CD4-positive, alpha-beta T cell treated with Interleukin-15 for 4 hours (primary cell): Measurements from ENCODE around the gene GPNMB.

Experiments used
- DNase-seq: peaks from one replicate; pipeline ENCODE4 v3.0.0-alpha.2; 2020; ENCODE audit warnings: low spot score

GPNMB gene

GRCh38 chr7:23273141-23273599 lies 26.6 kb downstream of the GPNMB start:
- DNase-seq: peak; percentile 87

GRCh38 chr7:23275912-23276311 lies 29.3 kb downstream of the GPNMB start:
- no peak for DNase-seq

GRCh38 chr7:23276376-23276775 lies 29.8 kb downstream of the GPNMB start:
- no peak for DNase-seq

- DNase-seq: no peak
Measured at GRCh38 chr7:23276947-23277346, 30.4 kb downstream of the GPNMB start.

GRCh38 chr7:23277359-23277989 lies 30.9 kb downstream of the GPNMB start:
- peak; percentile 66 for DNase-seq

GRCh38 chr7:23279819-23280525 lies 33.4 kb downstream of the GPNMB start:
- no peak for DNase-seq

- no peak for DNase-seq
Measured at GRCh38 chr7:23283086-23283485, 36.5 kb downstream of the GPNMB start.

- DNase-seq: no peak
Measured at GRCh38 chr7:23284871-23285270, 38.3 kb downstream of the GPNMB start.

- no peak for DNase-seq
Measured at GRCh38 chr7:23285657-23286646, 39.4 kb downstream of the GPNMB start.

GRCh38 chr7:23287612-23288011 lies 41.0 kb downstream of the GPNMB start:
- no peak for DNase-seq

- no peak for DNase-seq
Measured at GRCh38 chr7:23290993-23291392, 44.4 kb downstream of the GPNMB start.

- no peak for DNase-seq
Measured at GRCh38 chr7:23291957-23292560, 45.5 kb downstream of the GPNMB start.

GRCh38 chr7:23292623-23293022 lies 46.0 kb downstream of the GPNMB start:
- DNase-seq: no peak

GRCh38 chr7:23293500-23294073 lies 47.0 kb downstream of the GPNMB start:
- no peak for DNase-seq

- DNase-seq: no peak
Measured at GRCh38 chr7:23294549-23295400, 48.2 kb downstream of the GPNMB start.

- no peak for DNase-seq
Measured at GRCh38 chr7:23295401-23295697, 48.8 kb downstream of the GPNMB start.

GRCh38 chr7:23298141-23298881 lies 51.7 kb downstream of the GPNMB start:
- DNase-seq: no peak

- peak; percentile 95 for DNase-seq
Measured at GRCh38 chr7:23298885-23299769, 52.6 kb downstream of the GPNMB start, which contains the start of gene MALSU1. MALSU1 (plus strand) TSS chr7:23299339; CDS start chr7:23299353, 14 bp downstream.

- DNase-seq: no peak
Measured at GRCh38 chr7:23299770-23300300, 53.3 kb downstream of the GPNMB start.
